Neural progenitor cell (in vitro differentiated cells): ENCODE results near the gene EFNA2. TPM values are rescaled to one million over a fixed set of nuclear protein-coding genes. Genes with fewer than 3 reads are reported as not detected.
"Not testable (repeated sequence)": the region's sequence is repeated elsewhere in the genome, so short reads cannot be mapped to it uniquely, and the experiment has no call there.

Source experiments
- DNase-seq: peaks from one replicate; pipeline ENCODE4 v3.0.0-alpha.2; 2016; ENCODE audit warnings: low spot score
- H2AFZ ChIP-seq: fragments of 200-600 bp; sonication (generic); replicated peaks from 2 replicates; pipeline ENCODE4 v1.6.1; 2016; ENCODE audit warnings: antibody characterized with exemption
- H3F3A ChIP-seq: fragments of 200-600 bp; sonication (generic); 2 replicates; pipeline ENCODE4 v1.6.1; 2016; ENCODE audit warnings: antibody characterized with exemption, low read depth
- H3K27ac ChIP-seq: fragments of 200-600 bp; sonication (generic); 2 replicates; pipeline ENCODE4 v1.5.1; 2016; ENCODE audit warnings: mild to moderate bottlenecking
- H3K27me3 ChIP-seq: fragments of 200-600 bp; sonication (generic); 2 replicates; pipeline ENCODE4 v1.6.1; 2016; ENCODE audit warnings: mild to moderate bottlenecking, moderate library complexity
- H3K36me3 ChIP-seq: fragments of 200-600 bp; sonication (generic); 2 replicates; pipeline ENCODE4 v1.5.1; 2016
- H3K4me1 ChIP-seq: fragments of 200-600 bp; sonication (generic); 2 replicates; pipeline ENCODE4 v1.6.1; 2016; ENCODE audit warnings: mixed run types
- H3K4me2 ChIP-seq: fragments of 200-600 bp; sonication (generic); 2 replicates; pipeline ENCODE4 v1.6.1; 2016
- H3K4me3 ChIP-seq: fragments of 200-600 bp; sonication (generic); 2 replicates; pipeline ENCODE4 v1.5.1; 2016
- H3K79me2 ChIP-seq: fragments of 200-600 bp; sonication (generic); 2 replicates; pipeline ENCODE4 v1.6.1; 2016; ENCODE audit warnings: low read depth
- H3K9ac ChIP-seq: fragments of 200-600 bp; sonication (generic); 2 replicates; pipeline ENCODE4 v1.6.1; 2016
- H3K9me3 ChIP-seq: fragments of 200-600 bp; sonication (generic); 2 replicates; pipeline ENCODE4 v1.5.1; 2016; ENCODE audit warnings: low read depth
- H4K20me1 ChIP-seq: fragments of 200-600 bp; sonication (generic); 2 replicates; pipeline ENCODE4 v1.6.1; 2016; ENCODE audit warnings: low read depth
- H3K27ac Mint-ChIP-seq: 3 replicates; pipeline ENCODE4 v1.8.0; 2021; ENCODE audit warnings: mixed read lengths
- H3K27me3 Mint-ChIP-seq: 2 replicates; pipeline ENCODE4 v1.8.0; 2022; ENCODE audit warnings: low read depth, mild to moderate bottlenecking, inconsistent platforms, moderate library complexity, mixed read lengths; ENCODE audit not compliant: insufficient read depth
- H3K36me3 Mint-ChIP-seq: 3 replicates; pipeline ENCODE4 v1.8.0; 2021; ENCODE audit warnings: mixed read lengths
- H3K4me1 Mint-ChIP-seq: 3 replicates; pipeline ENCODE4 v1.8.0; 2021; ENCODE audit warnings: mixed read lengths
- H3K4me3 Mint-ChIP-seq: 3 replicates; pipeline ENCODE4 v1.8.0; 2021; ENCODE audit warnings: mild to moderate bottlenecking, moderate library complexity, mixed read lengths
- H3K9me3 Mint-ChIP-seq: 3 replicates; pipeline ENCODE4 v1.8.0; 2020; ENCODE audit warnings: mixed read lengths
- EZH2 ChIP-seq: fragments of 200-600 bp; sonication (generic); IDR thresholded peaks from 2 replicates; pipeline ENCODE4 v1.6.1; 2017; ENCODE audit warnings: antibody characterized with exemption, mild to moderate bottlenecking, moderate library complexity
- EZH2phosphoT487 ChIP-seq: fragments of 200-600 bp; sonication (generic); IDR thresholded peaks from 2 replicates; pipeline ENCODE4 v1.6.1; 2017; ENCODE audit warnings: antibody characterized with exemption
- total RNA-seq: library from RNA; depleted of rRNA; stranded (reverse); fragments of >200 nt; gene quantifications from 2 replicates; pipeline ENCODE4 v1.2.3, GENCODE V29; 2015; ENCODE audit warnings: low replicate concordance
- TF ChIP-seq, protein P1 (sequence below): fragments of 200-600 bp; sonication (generic); IDR thresholded peaks from 2 replicates; pipeline ENCODE4 v1.5.1; 2017; ENCODE audit warnings: antibody characterized with exemption, mild to moderate bottlenecking

The EFNA2 gene
- total RNA-seq, 1 donor from 2014 or later: 13.2 TPM

DNA sequence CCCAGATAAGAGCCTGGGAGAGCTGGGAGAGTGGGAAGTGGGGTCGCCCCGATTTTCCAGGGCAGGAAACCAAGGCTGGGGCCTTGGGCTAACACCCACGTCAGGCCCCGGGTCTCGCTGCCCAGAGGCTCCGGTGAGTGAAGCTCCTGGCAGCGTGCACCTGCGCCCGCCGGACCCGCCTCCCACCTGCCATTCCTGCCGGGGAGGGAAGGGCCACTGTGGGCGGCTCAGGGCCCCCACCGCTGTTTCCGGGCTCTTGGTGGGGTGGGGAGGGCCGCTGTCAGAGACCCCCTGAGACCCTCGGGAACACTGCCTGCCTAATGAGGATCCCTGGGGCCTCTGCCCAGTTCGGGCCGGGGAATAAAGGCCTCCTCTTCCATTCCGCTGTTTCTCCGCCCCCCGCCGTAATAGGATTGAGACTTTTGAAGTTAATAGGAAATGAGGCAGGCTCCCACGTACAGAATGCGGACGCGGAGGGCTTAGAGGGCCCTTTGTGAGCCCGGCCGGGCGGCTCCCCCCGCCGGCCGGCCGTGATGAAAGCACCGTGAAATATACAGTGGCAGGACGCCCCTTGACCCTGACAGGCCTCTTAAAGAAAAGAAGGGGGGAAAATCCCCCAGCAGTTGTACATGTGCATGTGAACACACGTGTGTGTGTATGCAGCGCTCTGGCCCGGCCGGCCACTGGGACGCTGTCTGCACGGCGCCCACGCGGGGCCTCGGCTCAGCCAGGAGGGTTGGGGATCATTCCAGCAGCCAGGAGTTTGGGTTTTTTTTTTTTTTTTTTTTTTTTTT, 33.2 kb downstream of the EFNA2 start:
- Mint-ChIP-seq H3K9me3 (peaks cover 3% of the 10 kb centered on the region), H3K4me3 (no peak overlapping the region), H3K27ac (no peak overlapping the region), H3K27me3 (peaks cover 15% of the 10 kb centered on the region), H3K36me3 (no peaks in the 10 kb centered on the region), H3K4me1 (peaks cover 29% of the 10 kb centered on the region)
- Histone ChIP-seq H3K36me3 (no peaks in the 10 kb centered on the region), H3K4me3 (peak overlapping the region; percentile 8), H2AFZ (no peak overlapping the region), H3K79me2 (no peaks in the 10 kb centered on the region), H3K4me2 (peak overlapping the region; percentile 69), H3K4me1 (peaks cover 9% of the 10 kb centered on the region), H3F3A (peaks cover 27% of the 10 kb centered on the region), H3K9me3 (no peaks in the 10 kb centered on the region), H3K27ac (no peak overlapping the region), H3K27me3 (peaks cover 29% of the 10 kb centered on the region), H3K9ac (no peak overlapping the region), H4K20me1 (no peaks in the 10 kb centered on the region)
- peak; percentile 76 for DNase-seq
- TF ChIP-seq, protein P1, sequence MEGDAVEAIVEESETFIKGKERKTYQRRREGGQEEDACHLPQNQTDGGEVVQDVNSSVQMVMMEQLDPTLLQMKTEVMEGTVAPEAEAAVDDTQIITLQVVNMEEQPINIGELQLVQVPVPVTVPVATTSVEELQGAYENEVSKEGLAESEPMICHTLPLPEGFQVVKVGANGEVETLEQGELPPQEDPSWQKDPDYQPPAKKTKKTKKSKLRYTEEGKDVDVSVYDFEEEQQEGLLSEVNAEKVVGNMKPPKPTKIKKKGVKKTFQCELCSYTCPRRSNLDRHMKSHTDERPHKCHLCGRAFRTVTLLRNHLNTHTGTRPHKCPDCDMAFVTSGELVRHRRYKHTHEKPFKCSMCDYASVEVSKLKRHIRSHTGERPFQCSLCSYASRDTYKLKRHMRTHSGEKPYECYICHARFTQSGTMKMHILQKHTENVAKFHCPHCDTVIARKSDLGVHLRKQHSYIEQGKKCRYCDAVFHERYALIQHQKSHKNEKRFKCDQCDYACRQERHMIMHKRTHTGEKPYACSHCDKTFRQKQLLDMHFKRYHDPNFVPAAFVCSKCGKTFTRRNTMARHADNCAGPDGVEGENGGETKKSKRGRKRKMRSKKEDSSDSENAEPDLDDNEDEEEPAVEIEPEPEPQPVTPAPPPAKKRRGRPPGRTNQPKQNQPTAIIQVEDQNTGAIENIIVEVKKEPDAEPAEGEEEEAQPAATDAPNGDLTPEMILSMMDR: peak; percentile 29
- TF ChIP-seq EZH2phosphoT487 (no peak), EZH2 (no peak)

DNA sequence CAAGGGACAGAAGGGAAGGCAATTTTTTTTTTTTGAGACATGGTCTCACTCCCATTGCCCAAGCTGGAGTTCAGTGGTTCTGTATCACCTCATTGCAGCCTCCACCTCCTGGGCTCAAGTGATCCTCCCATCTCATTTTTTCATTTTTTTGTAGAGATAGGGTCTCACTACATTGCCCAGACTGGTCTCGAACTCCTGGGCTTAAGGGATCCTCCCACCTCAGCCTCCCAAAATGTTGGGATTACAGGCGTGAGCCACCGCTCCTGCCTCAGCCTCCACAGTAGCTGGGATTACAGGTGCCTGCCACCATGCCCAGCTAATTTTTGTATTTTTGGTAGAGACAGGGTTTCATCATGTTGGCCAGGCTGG, 34.6 kb downstream of the EFNA2 start:
- Mint-ChIP-seq H3K27me3 (peaks cover 14% of the 10 kb centered on the region), H3K4me1 (peaks cover 31% of the 10 kb centered on the region)
- H3F3A ChIP-seq: peaks cover 23% of the 10 kb centered on the region
- not testable (repeated sequence) for H3K4me3 Mint-ChIP-seq, H2AFZ ChIP-seq, H3K4me3 ChIP-seq, H3K9ac ChIP-seq, H3K9me3 Mint-ChIP-seq, H3K4me2 ChIP-seq, H3K79me2 ChIP-seq, DNase-seq, H4K20me1 ChIP-seq, H3K27ac Mint-ChIP-seq, H3K36me3 Mint-ChIP-seq, H3K36me3 ChIP-seq, H3K27ac ChIP-seq, H3K9me3 ChIP-seq, H3K4me1 ChIP-seq
- peaks cover 24% of the 10 kb centered on the region for H3K27me3 ChIP-seq

DNA sequence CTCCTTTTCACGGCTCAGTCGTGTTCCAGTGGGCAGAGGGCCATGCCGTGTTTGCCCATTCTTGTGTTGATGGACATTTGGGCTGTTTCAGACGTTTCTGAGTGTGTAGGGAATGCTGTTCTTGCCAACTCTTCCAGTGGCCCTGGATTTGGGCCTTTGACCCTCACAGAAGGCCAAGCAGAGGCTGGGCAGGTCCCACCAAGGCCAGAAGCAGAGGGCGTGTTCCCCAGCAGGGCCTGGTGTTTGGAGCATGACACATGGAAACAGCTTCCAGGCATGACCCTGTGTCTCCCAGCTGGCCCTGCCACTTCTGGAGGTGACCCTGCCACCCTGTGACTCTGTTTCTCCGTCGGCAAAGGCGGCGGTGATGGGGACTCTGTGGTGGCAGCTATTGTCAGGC, 35.9 kb downstream of the EFNA2 start:
- Mint-ChIP-seq H3K27me3 (peaks cover 12% of the 10 kb centered on the region), H3K9me3 (peaks cover 3% of the 10 kb centered on the region), H3K36me3 (no peaks in the 10 kb centered on the region), H3K4me3 (no peak overlapping the region), H3K27ac (no peak overlapping the region), H3K4me1 (peaks cover 31% of the 10 kb centered on the region)
- Histone ChIP-seq H2AFZ (no peak overlapping the region), H4K20me1 (no peaks in the 10 kb centered on the region), H3K4me1 (peaks cover 9% of the 10 kb centered on the region), H3K27ac (no peak overlapping the region), H3F3A (peaks cover 23% of the 10 kb centered on the region), H3K27me3 (peaks cover 11% of the 10 kb centered on the region), H3K4me2 (no peak overlapping the region), H3K36me3 (no peaks in the 10 kb centered on the region), H3K4me3 (no peak overlapping the region), H3K79me2 (no peaks in the 10 kb centered on the region), H3K9me3 (no peaks in the 10 kb centered on the region), H3K9ac (no peak overlapping the region)
- TF ChIP-seq EZH2 (no peak), EZH2phosphoT487 (no peak)
- TF ChIP-seq, protein P1: no peak
- DNase-seq: no peak
